Measurements from ENCODE around the gene CTBP2.

DNA sequence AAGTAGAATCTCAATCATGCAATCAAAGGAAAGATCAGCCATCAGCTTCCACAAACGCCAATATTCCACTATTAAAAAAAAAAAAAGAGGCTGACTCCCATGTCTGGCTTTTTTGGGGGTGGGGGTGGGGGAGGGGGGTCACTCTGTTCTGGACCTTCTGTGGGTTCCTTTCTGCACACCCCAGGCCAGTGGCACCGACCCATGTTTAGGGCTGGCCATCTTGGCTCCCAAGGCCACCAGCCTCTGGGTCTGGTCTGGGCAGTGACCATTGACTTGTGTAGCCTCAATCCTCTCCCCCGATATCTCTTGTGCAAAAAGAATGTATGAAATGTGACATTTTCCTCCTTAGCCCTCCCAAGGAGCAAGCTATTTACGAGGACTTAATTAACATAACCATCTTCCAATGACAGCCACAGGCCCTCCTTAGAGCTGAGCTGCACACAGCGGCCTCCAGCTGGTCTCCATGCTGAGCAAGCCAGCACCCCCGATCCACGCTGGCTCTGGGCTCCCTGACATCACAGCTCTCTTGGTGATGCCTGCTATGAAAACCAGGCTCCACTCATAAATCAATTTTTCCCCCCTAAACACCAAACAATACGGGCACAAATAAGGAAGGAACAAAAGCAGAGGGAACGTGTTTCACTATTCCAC is 118.4 kb downstream of the CTBP2 start:
- TF ChIP-seq SMAD3 (CRISPR knock-in tag; IDR thresholded peaks at IDR 0.05; ENCODE audit: borderline replicate concordance) = no peak
- TF ChIP-seq GABPB1 (CRISPR knock-in tag; IDR thresholded peaks at IDR 0.05) = no peak
- TF ChIP-seq IRF2 (CRISPR knock-in tag; IDR thresholded peaks at IDR 0.05; ENCODE audit: borderline replicate concordance, low read depth) = no peak

Measured in WTC11 (cell line).